ENCODE data around the gene CEBPA.
"Not testable (repeated sequence)": the region's sequence is repeated elsewhere in the genome, so short reads cannot be mapped to it uniquely, and the experiment has no call there.

CEBPA gene

GRCh38 chr19:33325920-33326319 lies 23.6 kb upstream of the CEBPA start:
- DNase-seq (ENCODE audit: low read depth): peak; percentile 69
- H3K4me3 ChIP-seq (ENCODE audit: low read depth, low read length): no peak overlapping the region
- TF ChIP-seq CTCF (IDR thresholded peaks at IDR 0.05; ENCODE audit: control insufficient read depth, extremely low read depth, insufficient read depth): no peak

GRCh38 chr19:33324628-33325027 lies 22.3 kb upstream of the CEBPA start:
- no peak overlapping the region for H3K4me3 ChIP-seq (ENCODE audit: low read depth, low read length)
- no peak for DNase-seq (ENCODE audit: low read depth)
- no peak for TF ChIP-seq CTCF (IDR thresholded peaks at IDR 0.05; ENCODE audit: control insufficient read depth, extremely low read depth, insufficient read depth)

- H3K4me3 ChIP-seq (ENCODE audit: low read depth, low read length): no peak overlapping the region
- TF ChIP-seq CTCF (IDR thresholded peaks at IDR 0.05; ENCODE audit: control insufficient read depth, extremely low read depth, insufficient read depth): no peak
- DNase-seq (ENCODE audit: low read depth): no peak
These were observed 20.9 kb upstream of the CEBPA start for GRCh38 chr19:33323093-33323820.

- DNase-seq (ENCODE audit: low read depth): no peak
- H3K4me3 ChIP-seq (ENCODE audit: low read depth, low read length): no peak overlapping the region
- no peak for TF ChIP-seq CTCF (IDR thresholded peaks at IDR 0.05; ENCODE audit: control insufficient read depth, extremely low read depth, insufficient read depth)
These were observed 18.3 kb upstream of the CEBPA start for GRCh38 chr19:33320636-33321035.

GRCh38 chr19:33317991-33318390 lies 15.7 kb upstream of the CEBPA start:
- H3K4me3 ChIP-seq (ENCODE audit: low read depth, low read length); DNase-seq (ENCODE audit: low read depth): not testable (repeated sequence)

GRCh38 chr19:33317517-33317916 lies 15.2 kb upstream of the CEBPA start:
- TF ChIP-seq CTCF (IDR thresholded peaks at IDR 0.05; ENCODE audit: control insufficient read depth, extremely low read depth, insufficient read depth): no peak
- DNase-seq (ENCODE audit: low read depth): no peak
- H3K4me3 ChIP-seq (ENCODE audit: low read depth, low read length): no peak overlapping the region

- no peak overlapping the region for H3K4me3 ChIP-seq (ENCODE audit: low read depth, low read length)
- no peak for TF ChIP-seq CTCF (IDR thresholded peaks at IDR 0.05; ENCODE audit: control insufficient read depth, extremely low read depth, insufficient read depth)
- DNase-seq (ENCODE audit: low read depth): no peak
These were observed 14.4 kb upstream of the CEBPA start for GRCh38 chr19:33316541-33317264.

- not testable (repeated sequence) for DNase-seq (ENCODE audit: low read depth); H3K4me3 ChIP-seq (ENCODE audit: low read depth, low read length)
These were observed 10.5 kb upstream of the CEBPA start for GRCh38 chr19:33312808-33313207.
